MM.1S (cell line): ENCODE data around the gene PRM3.

ENCODE experiments used
- EZH2 ChIP-seq: fragments of 300-600 bp; sonication (generic); optimal IDR thresholded peaks from 2 replicates; pipeline ENCODE3; 2017; ENCODE audit warnings: low read depth, mild to moderate bottlenecking, antibody characterized with exemption, low read length, mixed read lengths
- TF ChIP-seq, protein P1 (sequence below): fragments of 300-600 bp; sonication (generic); IDR thresholded peaks from 2 replicates; pipeline ENCODE4 v1.5.1; 2016; ENCODE audit warnings: antibody characterized with exemption, low read length, mixed read lengths

GRCh38 chr16:11306997-11307638 lies 33.7 kb upstream of the PRM3 start:
- no peak for TF ChIP-seq EZH2
- TF ChIP-seq, protein P1, sequence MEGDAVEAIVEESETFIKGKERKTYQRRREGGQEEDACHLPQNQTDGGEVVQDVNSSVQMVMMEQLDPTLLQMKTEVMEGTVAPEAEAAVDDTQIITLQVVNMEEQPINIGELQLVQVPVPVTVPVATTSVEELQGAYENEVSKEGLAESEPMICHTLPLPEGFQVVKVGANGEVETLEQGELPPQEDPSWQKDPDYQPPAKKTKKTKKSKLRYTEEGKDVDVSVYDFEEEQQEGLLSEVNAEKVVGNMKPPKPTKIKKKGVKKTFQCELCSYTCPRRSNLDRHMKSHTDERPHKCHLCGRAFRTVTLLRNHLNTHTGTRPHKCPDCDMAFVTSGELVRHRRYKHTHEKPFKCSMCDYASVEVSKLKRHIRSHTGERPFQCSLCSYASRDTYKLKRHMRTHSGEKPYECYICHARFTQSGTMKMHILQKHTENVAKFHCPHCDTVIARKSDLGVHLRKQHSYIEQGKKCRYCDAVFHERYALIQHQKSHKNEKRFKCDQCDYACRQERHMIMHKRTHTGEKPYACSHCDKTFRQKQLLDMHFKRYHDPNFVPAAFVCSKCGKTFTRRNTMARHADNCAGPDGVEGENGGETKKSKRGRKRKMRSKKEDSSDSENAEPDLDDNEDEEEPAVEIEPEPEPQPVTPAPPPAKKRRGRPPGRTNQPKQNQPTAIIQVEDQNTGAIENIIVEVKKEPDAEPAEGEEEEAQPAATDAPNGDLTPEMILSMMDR = no peak
